Spleen (tissue), 11 donors: ENCODE measurements around the gene SLC44A1. TPM values are rescaled to one million over a fixed set of nuclear protein-coding genes. Genes with fewer than 3 reads are reported as not detected.

Source experiments
- DNase-seq: peaks from one replicate; pipeline ENCODE4 v3.0.0-alpha.2; 2020
- H3K27ac ChIP-seq, 8 donors: fragments of 200-600 bp; sonication (generic) in 7 of 8; 1 replicate in 4 of 8; 2 replicates in 4 of 8; pipeline versions ENCODE4 v1.5.0 to v1.8.0; 2016 to 2021; ENCODE audit warnings: inconsistent platforms in 4 of 8, mild to moderate bottlenecking in 4 of 8, moderate library complexity in 1 of 8
- H3K27me3 ChIP-seq, 7 donors: fragments of 200-600 bp; sonication (generic) in 6 of 7; replicated peaks in 1 of 7; 1 replicate in 4 of 7; 2 replicates in 3 of 7; pipeline versions ENCODE4 v1.5.0 to v1.8.0; 2016 to 2021; ENCODE audit warnings: inconsistent platforms in 3 of 7, mild to moderate bottlenecking in 1 of 7
- H3K36me3 ChIP-seq, 6 donors: fragments of 200-600 bp; sonication (generic) in 5 of 6; 1 replicate in 4 of 6; 2 replicates in 2 of 6; pipeline versions ENCODE4 v1.5.0 to v1.8.0; 2016 to 2021; ENCODE audit warnings: inconsistent platforms in 2 of 6
- H3K4me1 ChIP-seq, 6 donors: fragments of 200-600 bp; sonication (generic) in 5 of 6; 1 replicate in 3 of 6; 2 replicates in 3 of 6; pipeline versions ENCODE4 v1.5.0 to v1.8.0; 2016 to 2021; ENCODE audit warnings: inconsistent platforms in 3 of 6
- H3K4me3 ChIP-seq, 8 donors: fragments of 200-600 bp; sonication (generic) in 7 of 8; 1 replicate in 4 of 8; 2 replicates in 4 of 8; pipeline versions ENCODE4 v1.5.0 to v1.8.0; 2016 to 2021; ENCODE audit warnings: inconsistent platforms in 4 of 8, mild to moderate bottlenecking in 4 of 8, moderate library complexity in 2 of 8
- H3K9me3 ChIP-seq, 8 donors: fragments of 200-600 bp; sonication (generic) in 7 of 8; 1 replicate in 4 of 8; 2 replicates in 4 of 8; pipeline versions ENCODE4 v1.5.0 to v1.8.0; 2016 to 2021; ENCODE audit warnings: inconsistent platforms in 4 of 8
- POLR2A ChIP-seq, 3 donors: fragments of 450-650 bp; IDR thresholded peaks; one replicate each; pipeline ENCODE4 v1.5.1; 2017; ENCODE audit warnings: antibody characterized with exemption in 3 of 3, mild to moderate bottlenecking in 1 of 3
- POLR2AphosphoS5 ChIP-seq, 3 donors: sonication (generic); formaldehyde crosslinking; IDR thresholded peaks; one replicate each; pipeline ENCODE4 v1.5.1; 2017; ENCODE audit warnings: antibody characterized with exemption in 3 of 3
- WGBS, 5 donors: extraction: QIAGEN DNeasy Blood & Tissue Kit in 3 of 5; methylation state at CpG; one replicate each; pipeline versions ENCODE4 v1.1.5 to v1.1.7; 2013 to 2018; 5-methylcytosine and 5-hydroxymethylcytosine counted together
- intact Hi-C: fragments of 100-400 bp; cut with DNase I; formaldehyde crosslinking; loops from one replicate; pipeline ENCODE4 v1.15.0; 2023; ENCODE audit warnings: low total_unique reads
- polyA plus RNA-seq, 3 donors: library from polyadenylated mRNA; stranded (reverse); fragments of 200-250 nt; gene quantifications; one replicate each; pipeline ENCODE4 v1.2.1, GENCODE V29; 2013
- total RNA-seq, 7 donors: library from RNA; depleted of rRNA in 3 of 7; stranded (reverse); fragments of >200 nt in 3 of 7; fragmentation: NEBNext Ultra II Directional in 4 of 7; extraction: Animal tissue kit (Norgen Biotek cat#: 25700) in 4 of 7; gene quantifications; one replicate each; pipeline versions ENCODE4 v1.1.0 to v1.2.1, GENCODE V29; 2016 to 2021
- TF ChIP-seq, protein P1 (sequence below), 11 experiments: fragments of 200-600 bp in 7 of 11; fragments of 450-650 bp in 4 of 11; sonication (generic) in 4 of 11; IDR thresholded peaks in 8 of 11; conservative IDR thresholded peaks in 3 of 11; 1 replicate in 7 of 11; 2 replicates in 4 of 11; pipeline versions ENCODE4 v1.4.0 to v1.8.0; 2016 to 2021; ENCODE audit warnings: antibody characterized with exemption in 11 of 11, inconsistent platforms in 4 of 11, mild to moderate bottlenecking in 1 of 11
- donor health status: healthy with polysubstance abuse.
- donor health status: DM: no; HTN: no; CAD: no; lungs with moderate emphysema.
- donor health status: DM: no; HTN: no; CAD: no.
- donor health status: Bipolar disorder and iron deficiency.
- donor health status: healthy.
- donor health status: DM: no; HTN: no; CAD: no.
- donor health status: DM: yes; HTN: yes; CAD: no.

The SLC44A1 gene
- total and polyA plus RNA-seq, 10 donors = 3.1 to 27.5 (median 21.9) TPM

GRCh38 chr9:105275938-105276337 lies 31.5 kb downstream of the SLC44A1 start:
- intact Hi-C loops = no loop called here
- 79 to 93% (median 87%) methylated on average over 6 of the region's 6 CpGs for WGBS, 5 donors
- DNase-seq = no peak
- Histone ChIP-seq H3K27me3 (no peaks in the 10 kb centered on the region), H3K4me3 (no peak overlapping the region), H3K36me3 (no peaks in the 10 kb centered on the region), H3K4me1 (peaks cover 0 to 4% (median 0%) of the 10 kb centered on the region in 6 donors), H3K27ac (no peak overlapping the region), H3K9me3 (no peaks in the 10 kb centered on the region)
- TF ChIP-seq POLR2AphosphoS5 (IDR thresholded peaks at IDR 0.05) = no peak
- TF ChIP-seq POLR2A (IDR thresholded peaks at IDR 0.05) = no peak
- TF ChIP-seq, protein P1, sequence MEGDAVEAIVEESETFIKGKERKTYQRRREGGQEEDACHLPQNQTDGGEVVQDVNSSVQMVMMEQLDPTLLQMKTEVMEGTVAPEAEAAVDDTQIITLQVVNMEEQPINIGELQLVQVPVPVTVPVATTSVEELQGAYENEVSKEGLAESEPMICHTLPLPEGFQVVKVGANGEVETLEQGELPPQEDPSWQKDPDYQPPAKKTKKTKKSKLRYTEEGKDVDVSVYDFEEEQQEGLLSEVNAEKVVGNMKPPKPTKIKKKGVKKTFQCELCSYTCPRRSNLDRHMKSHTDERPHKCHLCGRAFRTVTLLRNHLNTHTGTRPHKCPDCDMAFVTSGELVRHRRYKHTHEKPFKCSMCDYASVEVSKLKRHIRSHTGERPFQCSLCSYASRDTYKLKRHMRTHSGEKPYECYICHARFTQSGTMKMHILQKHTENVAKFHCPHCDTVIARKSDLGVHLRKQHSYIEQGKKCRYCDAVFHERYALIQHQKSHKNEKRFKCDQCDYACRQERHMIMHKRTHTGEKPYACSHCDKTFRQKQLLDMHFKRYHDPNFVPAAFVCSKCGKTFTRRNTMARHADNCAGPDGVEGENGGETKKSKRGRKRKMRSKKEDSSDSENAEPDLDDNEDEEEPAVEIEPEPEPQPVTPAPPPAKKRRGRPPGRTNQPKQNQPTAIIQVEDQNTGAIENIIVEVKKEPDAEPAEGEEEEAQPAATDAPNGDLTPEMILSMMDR (IDR thresholded peaks at IDR 0.05 in 8 of 11, conservative IDR thresholded peaks at IDR 0.05 in 3 of 11) = no peak

GRCh38 chr9:105278751-105279150 lies 34.3 kb downstream of the SLC44A1 start:
- Histone ChIP-seq H3K27me3 (no peaks in the 10 kb centered on the region), H3K4me3 (no peak overlapping the region), H3K36me3 (no peaks in the 10 kb centered on the region), H3K9me3 (no peaks in the 10 kb centered on the region), H3K4me1 (no peaks in the 10 kb centered on the region), H3K27ac (no peak overlapping the region)
- 85 to 94% (median 91%) methylated on average over 4 of the region's 4 CpGs for WGBS, 5 donors
- intact Hi-C loops = no loop called here
- DNase-seq = no peak
- TF ChIP-seq POLR2AphosphoS5 (IDR thresholded peaks at IDR 0.05) (no peak), POLR2A (IDR thresholded peaks at IDR 0.05) (no peak)
- TF ChIP-seq, protein P1 (IDR thresholded peaks at IDR 0.05 in 8 of 11, conservative IDR thresholded peaks at IDR 0.05 in 3 of 11) = no peak

DNA sequence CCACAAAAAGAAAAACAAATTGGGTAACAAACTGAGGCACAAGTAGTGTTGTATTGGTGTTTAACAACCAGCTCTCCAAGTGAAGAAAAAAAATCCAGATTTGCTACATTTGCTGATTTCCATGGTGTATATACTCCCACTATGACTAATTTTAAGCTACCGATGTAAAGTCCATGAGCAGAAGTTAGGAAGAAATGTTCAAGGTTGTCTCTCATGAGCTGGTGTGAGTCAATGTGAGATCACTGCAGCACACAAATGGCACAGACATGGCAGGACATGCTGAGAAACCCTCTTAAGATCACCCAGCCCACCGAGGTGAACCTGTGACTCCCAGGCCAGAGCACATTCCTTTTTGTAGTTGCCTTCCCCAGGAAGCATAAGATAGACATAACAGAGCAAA lies 36.2 kb downstream of the SLC44A1 start:
- H3K27me3 ChIP-seq = no peaks in the 10 kb centered on the region
- H3K9me3 ChIP-seq = no peaks in the 10 kb centered on the region
- H3K4me3 ChIP-seq = no peak overlapping the region
- H3K4me1 ChIP-seq = no peaks in the 10 kb centered on the region
- 84 to 92% (median 90%) methylated on average over 2 of the region's 2 CpGs for WGBS, 5 donors
- no peak for TF ChIP-seq POLR2A (IDR thresholded peaks at IDR 0.05)
- no peak for TF ChIP-seq POLR2AphosphoS5 (IDR thresholded peaks at IDR 0.05)
- TF ChIP-seq, protein P1 (IDR thresholded peaks at IDR 0.05 in 8 of 11, conservative IDR thresholded peaks at IDR 0.05 in 3 of 11) = no peak
- DNase-seq = no peak
- no peaks in the 10 kb centered on the region for H3K36me3 ChIP-seq
- no peak overlapping the region for H3K27ac ChIP-seq
- intact Hi-C loops = no loop called here

- Histone ChIP-seq H3K4me3 (no peak overlapping the region), H3K4me1 (no peaks in the 10 kb centered on the region), H3K9me3 (no peaks in the 10 kb centered on the region), H3K27ac (no peak overlapping the region), H3K27me3 (no peaks in the 10 kb centered on the region), H3K36me3 (no peaks in the 10 kb centered on the region)
- TF ChIP-seq, protein P1 (IDR thresholded peaks at IDR 0.05 in 8 of 11, conservative IDR thresholded peaks at IDR 0.05 in 3 of 11) = no peak
- TF ChIP-seq POLR2AphosphoS5 (IDR thresholded peaks at IDR 0.05) (no peak), POLR2A (IDR thresholded peaks at IDR 0.05) (no peak)
- DNase-seq = no peak
- 90 to 99% (median 98%) methylated on average over 4 of the region's 4 CpGs for WGBS, 5 donors
- intact Hi-C loops = no loop called here
Observed at GRCh38 chr9:105281272-105281671, 36.8 kb downstream of the SLC44A1 start.
